GM12801 (cell line): ENCODE results near the gene RAET1L.

Source experiments
- CTCF ChIP-seq: IDR thresholded peaks from one replicate; pipeline ENCODE4 v1.5.1; 2011; ENCODE audit warnings: control low read depth; ENCODE audit not compliant: insufficient read length; ENCODE audit errors: extremely low read depth

The RAET1L gene

GRCh38 chr6:150043096-150043495, 17.8 kb upstream of the RAET1L start:
- no peak for TF ChIP-seq CTCF

GRCh38 chr6:150038202-150039062, 13.1 kb upstream of the RAET1L start:
- TF ChIP-seq CTCF = no peak

- TF ChIP-seq CTCF = no peak
Observed at GRCh38 chr6:150037526-150038201, 12.3 kb upstream of the RAET1L start.

GRCh38 chr6:150036081-150036480, 10.7 kb upstream of the RAET1L start:
- TF ChIP-seq CTCF = no peak

GRCh38 chr6:150033207-150033771, 8.0 kb upstream of the RAET1L start:
- no peak for TF ChIP-seq CTCF

GRCh38 chr6:150032598-150032997, 7.3 kb upstream of the RAET1L start:
- no peak for TF ChIP-seq CTCF

- TF ChIP-seq CTCF = no peak
Observed at GRCh38 chr6:150030611-150031010, 5.3 kb upstream of the RAET1L start.
